GM18951 (cell line): Measurements from ENCODE around the gene ANKRD23.
"Not testable (repeated sequence)": the region's sequence is repeated elsewhere in the genome, so short reads cannot be mapped to it uniquely, and the experiment has no call there.

Source experiments
- POLR2A ChIP-seq: IDR thresholded peaks from 4 replicates; pipeline ENCODE4 v1.6.1; 2011; ENCODE audit warnings: mild to moderate bottlenecking; ENCODE audit not compliant: insufficient read length, insufficient read depth; ENCODE audit errors: extremely low read depth
- in situ Hi-C: fragments of 300-500 bp; cut with MboI; formaldehyde crosslinking; loops from one replicate; pipeline ENCODE4 v1.12.0; 2022; ENCODE audit warnings: low sequenced_read_pairs, mixed read lengths, inconsistent platforms; ENCODE audit not compliant: unreplicated experiment

The ANKRD23 gene

DNA sequence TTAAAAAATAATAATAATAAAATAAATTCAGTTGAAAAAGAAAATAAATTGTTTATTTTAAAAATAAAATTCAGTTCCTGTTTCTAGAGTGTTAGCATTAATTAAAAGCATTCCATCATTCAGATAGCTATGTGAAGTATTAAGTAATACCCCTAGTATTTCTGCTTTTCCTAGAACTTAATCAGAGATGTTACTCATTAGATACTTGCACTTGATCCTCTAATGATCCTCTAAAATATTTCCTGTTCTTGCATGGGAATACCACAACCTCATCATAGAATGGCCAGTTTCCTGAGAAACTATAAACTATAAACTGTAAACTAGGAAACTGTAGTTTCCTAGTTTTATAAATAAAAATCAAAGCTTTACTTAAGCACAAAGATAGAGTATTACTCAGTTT, 38.8 kb downstream of the ANKRD23 start:
- in situ Hi-C loops = no loop called here
- no peak for TF ChIP-seq POLR2A

DNA sequence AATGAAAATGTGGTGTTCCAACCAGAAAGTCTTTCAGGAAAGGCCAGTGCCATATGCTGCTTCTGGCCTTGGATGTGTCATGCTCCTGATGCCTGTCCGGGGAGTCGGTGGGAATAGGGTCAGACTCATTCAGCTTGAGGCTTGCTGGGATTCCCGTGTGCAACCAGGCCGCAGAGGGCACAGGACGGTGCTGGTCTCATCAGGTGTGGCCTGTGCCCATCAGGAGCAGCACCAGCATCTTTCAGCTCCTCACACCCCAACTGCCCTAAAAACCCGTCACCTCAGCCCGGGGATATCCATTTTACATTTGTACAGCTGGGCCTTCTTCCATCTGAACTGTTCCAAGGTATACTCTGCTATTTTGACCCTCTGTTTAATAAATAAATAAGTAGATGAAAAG, 41.1 kb downstream of the ANKRD23 start:
- no peak for TF ChIP-seq POLR2A
- in situ Hi-C loops = no loop called here

DNA sequence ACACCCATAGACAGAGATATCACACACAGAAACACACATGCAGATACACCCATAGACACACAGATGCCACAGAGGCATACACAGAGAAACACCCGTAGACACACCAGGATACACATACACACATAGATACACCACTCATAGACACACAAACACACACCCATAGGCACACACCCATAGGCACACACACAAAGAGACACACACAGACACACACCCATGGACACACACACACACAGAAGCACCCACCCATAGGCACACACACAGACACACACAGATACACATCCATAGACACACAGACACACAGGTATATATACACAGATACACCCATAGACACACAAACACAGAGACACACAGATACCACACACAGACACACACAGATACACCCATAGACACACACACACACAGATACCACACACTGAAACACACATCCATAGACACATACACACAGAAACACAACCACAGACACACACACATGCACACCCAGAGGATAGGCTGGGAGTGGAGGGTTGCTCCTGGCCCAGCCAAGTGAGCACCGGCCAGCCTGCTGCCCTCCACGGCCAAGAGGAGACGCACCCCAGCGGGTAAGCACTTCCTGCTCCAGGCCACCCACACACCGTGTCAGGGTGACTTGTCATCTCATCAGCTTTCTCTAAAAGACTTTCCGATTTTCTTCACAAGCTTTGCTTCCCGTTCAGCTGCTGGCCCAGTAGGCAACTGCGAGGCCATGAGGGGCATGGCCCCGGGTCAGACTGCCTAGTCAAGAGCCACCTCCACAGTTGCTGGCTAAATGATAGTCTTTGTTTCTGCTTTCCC, 41.8 kb downstream of the ANKRD23 start:
- in situ Hi-C loops = no loop called here
- TF ChIP-seq POLR2A = no peak

DNA sequence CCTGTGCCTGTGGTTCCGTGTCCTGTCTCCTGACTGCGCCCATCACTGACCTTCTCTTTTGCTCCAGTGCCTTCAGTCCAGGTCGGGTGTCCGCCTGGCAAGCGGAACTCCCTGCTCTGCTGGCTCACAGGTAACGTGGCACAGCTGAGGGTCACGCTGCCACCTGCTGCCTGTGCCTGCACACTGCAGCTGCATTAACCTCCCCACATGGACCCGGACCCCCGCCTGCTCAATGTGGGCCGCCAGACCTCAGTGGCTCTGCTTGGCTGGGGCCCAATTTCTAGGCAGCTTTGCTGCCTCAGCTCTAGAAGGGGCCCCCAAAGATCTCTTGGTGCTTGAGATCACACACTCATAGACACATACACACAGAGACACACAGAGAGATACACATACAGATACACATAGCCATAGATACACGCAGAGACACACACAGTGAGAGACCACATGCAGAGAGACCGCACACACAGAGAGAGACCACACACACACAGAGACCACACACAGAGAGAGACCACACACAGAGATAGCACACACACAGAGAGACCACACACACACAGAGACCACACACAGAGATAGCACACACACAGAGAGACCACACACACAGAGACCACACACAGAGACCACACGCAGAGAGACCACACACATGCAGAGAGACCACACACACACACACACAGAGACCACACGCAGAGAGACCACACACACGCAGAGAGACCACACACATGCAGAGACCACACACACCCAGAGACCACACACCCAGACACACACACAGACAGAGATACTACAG, 42.6 kb downstream of the ANKRD23 start:
- no peak for TF ChIP-seq POLR2A
- in situ Hi-C loops = no loop called here

DNA sequence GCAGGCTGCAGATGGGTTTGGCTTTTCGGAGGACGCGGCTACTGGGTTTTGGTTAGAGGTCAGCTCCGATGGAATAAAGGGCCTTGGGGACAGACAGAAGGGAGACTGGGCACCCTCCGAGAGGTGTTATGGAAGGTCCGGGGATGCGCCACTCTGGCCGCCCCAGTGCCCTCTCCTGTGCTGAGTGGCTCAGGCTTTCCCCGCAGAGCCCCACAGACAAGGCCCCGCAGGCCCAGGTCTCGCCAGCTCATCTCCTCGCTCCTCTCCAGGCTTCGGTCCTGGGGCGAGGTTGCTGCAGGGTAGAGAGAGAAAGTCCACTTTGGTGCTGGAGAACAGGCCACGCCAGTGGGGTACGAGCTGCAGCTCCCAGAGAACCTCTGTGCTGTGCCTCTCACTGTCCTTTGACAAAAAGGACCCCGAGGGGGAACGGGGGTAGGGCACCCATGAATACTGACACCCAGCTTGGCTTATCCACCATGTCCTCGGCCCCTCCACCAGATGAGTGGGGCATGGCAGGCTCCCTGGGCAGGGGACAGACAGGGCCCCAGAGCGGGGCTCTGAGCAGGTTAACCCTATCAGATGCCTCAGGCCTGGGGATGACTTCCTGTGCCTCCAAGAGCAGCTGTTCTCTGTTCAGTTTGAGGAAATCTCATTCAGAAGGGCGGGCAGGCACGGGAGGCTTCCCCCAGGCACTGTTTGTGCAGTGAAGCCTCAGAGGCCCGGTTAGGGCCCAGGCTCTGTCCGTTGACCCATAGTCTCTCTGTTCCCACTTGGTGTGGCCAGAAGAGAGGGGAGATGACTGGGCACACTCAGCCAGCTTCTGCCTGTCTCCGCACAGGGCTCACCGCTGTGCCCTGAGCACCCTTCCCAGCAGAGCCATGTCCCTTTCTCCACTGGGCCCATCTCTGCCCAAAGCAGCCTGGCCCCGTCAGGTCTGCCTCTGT, 43.5 kb downstream of the ANKRD23 start:
- TF ChIP-seq POLR2A = no peak

DNA sequence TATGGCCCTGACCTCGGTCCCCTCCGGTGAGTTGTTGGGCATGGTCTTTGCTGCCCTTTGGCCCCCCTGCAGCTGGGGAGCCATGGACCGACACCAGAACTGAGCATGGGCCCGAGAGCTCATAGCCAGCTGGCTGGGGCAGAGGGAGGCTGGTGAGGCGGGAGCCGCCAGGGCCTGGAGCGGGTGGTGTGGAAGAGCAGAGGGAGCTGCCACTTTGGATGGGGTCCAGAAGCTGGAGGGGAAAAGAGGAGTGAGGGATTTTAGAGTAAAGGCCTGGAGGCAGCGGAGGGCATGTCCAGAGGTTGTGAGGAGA, 44.2 kb downstream of the ANKRD23 start:
- in situ Hi-C loops = no loop called here
- no peak for TF ChIP-seq POLR2A

More for the DNA sequence above, 43.5 kb downstream of the ANKRD23 start:
- in situ Hi-C loops = no loop called here

DNA sequence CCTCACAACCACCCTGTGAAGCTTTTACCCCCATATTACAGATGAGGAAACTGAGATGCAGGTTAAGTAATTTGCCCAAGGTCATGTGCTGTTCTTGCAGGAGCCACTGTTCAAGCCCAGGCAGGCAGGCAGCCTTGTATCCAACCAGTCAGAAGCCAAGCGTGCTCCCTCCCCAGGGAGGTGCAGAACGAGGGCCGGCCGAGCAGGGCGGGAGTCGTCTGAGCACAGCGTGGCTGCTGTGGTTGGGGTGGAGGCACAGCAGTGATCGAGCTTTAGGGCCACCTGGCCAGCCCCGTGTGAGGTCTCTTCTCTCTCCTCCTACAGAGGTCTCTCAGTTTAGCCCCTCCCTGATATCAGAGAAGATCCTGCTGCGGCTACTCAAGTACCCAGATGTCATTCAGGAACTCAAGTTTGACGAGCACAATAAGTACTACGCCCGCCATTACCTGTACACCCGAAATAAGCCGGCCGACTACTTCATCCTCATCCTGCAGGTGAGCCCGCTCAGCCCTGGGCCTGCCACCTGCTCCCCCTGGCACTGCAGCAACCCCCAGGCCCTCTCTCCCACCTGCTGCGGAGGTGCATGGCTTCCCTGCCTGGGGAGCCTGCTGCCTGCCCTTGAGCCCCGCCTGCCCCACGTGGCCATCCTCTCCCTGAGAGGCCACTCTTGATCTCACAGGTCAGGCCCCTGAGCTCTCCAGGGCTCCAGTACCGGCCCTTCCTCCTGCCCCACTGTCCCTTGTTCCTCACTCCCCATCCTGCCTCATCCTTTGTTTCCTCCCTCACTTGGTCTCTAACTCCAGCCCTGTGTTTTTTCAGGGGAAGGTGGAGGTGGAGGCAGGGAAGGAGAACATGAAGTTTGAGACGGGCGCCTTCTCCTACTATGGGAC, 44.8 kb downstream of the ANKRD23 start:
- TF ChIP-seq POLR2A = no peak
- in situ Hi-C loops = no loop called here

DNA sequence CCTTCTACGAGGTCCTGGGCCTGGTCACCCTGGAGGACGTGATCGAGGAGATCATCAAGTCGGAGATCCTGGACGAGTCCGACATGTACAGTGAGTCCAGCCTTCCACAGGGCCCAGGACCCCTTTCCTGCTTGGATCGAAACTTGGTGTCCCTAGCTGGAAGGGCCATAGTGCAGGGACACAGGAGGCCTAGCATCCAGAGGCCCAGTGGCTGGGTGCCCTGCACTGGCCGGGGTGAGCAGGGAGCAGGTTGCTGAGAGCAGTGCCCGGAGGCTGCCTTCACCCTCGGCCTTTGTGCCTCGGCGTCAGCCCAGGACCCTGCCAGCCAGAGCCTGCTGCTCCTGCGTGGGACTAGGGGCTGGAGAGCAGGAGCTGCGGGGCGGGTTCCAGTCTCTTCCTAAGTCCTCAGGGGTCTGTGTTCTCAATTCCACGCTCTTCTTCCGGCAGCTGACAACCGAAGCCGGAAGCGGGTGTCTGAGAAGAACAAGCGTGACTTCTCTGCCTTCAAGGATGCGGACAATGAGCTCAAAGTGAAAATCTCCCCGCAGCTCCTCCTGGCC, 46.7 kb downstream of the ANKRD23 start:
- in situ Hi-C loops = no loop called here

DNA sequence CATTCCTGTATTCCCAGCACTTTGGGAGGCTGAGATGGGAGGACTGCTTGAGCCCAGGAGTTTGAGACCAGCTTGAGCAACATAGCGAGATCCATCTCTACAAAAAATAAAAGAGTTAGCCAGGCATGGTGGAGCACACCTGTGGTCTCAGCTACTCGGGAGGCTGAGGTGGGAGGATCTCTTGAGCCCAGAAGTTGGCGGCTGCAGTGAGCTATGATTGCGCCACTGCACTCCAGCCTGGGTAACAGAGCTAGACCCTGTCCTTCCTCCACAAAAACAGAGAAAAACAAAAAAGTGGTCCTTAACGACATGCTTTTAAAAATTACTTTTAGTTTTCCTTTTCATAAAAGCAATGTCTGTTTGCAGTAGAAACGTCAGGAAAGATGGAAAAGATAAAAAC, 47.3 kb downstream of the ANKRD23 start:
- in situ Hi-C loops = not testable (repeated sequence)

More for the DNA sequence above, 46.7 kb downstream of the ANKRD23 start:
- no peak for TF ChIP-seq POLR2A

DNA sequence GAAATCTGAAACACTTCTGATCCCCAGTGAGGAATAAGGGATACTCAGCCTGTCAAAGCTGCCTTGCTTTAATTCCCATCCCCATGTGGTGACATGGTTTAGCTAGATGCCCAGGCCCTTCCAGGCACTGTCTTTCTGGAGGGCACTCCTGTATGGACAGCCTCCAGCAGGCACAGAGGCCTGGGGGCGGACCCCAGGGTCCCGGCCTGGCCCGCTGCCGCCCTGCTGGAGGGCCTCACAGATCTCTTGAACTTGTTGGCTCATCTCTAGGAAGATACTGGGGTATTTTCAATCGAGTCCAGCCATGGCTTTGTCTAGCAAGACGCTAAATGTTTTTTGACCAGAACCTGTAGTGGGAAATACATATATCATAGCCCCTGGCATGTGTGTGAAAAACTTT, 48.7 kb downstream of the ANKRD23 start:
- in situ Hi-C loops = no loop called here
- no peak for TF ChIP-seq POLR2A

DNA sequence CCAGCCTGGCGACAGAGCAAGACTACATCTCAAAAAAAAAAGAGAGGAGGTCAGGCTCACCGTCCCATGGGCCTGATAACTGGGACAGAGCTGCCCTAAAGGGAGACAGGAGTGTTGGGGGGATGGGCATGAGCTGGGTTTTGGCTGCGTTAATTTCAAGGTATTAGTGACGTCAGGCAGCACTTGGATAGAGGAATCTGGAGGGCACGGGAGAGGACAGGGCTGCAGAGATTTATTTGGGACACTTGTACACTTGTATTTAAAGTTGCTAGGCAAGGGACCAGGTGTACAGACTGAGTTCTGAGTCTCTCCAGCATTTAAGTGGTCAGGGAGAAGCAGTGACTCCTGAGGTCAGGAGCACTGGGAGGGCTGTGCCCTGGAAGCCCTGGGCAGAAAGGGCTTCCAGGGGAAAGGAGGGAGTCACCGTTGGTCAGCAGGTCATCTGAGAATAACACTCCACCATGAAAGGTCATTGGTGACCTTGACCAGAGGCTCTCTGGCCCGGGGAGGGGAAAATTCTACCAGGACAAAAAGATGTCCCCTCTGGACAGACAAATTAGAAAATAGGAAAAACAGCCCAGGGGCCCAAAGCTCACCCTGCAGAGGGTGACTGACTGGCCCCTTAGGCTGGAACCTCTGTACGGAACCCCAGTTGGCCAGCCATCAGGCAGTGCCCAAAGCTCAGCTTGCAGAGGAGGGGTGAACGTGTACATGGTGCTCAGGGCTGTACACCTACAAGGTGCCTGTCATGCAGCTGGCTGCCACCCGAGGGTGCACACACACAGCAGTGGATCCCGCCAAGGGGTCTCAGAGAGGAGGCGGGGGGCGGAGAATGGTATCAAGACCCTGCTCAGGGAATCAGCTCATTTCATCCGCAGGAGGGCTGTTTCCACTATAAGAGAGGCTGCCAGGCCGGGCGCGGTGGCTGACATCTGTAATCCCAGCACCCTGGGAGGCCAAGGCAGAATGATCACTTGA, 50.8 kb downstream of the ANKRD23 start:
- in situ Hi-C loops = no loop called here
- TF ChIP-seq POLR2A = no peak
